ENCODE measurements around the gene ARMC9. TPM values are rescaled to one million over a fixed set of nuclear protein-coding genes. Genes with fewer than 3 reads are reported as not detected.
A peak's percentile ranks its signal among the peaks of the same experiment; 100 is the strongest.
"Not testable (repeated sequence)": the region's sequence is repeated elsewhere in the genome, so short reads cannot be mapped to it uniquely, and the experiment has no call there.

The ARMC9 gene
- total RNA-seq, 2 donors from 2014 or later = 41.7 to 51.5 TPM

DNA sequence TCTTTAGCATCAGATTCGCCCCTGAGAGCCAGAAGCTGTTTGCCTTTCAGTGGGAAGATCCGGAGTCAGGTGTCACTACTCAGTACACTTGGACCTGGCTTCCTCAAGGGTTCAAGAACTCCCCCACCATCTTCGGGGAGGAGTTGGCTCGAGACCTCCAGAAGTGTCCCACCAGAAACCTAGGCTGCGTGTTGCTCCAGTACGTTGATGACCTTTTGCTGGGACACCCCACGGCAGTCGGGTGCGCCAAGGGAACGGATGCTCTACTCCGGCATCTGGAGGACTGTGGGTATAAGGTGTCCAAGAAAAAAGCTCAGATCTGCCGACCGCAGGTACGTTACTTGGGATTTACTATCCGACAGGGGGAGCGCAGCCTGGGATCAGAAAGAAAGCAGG, 205.8 kb downstream of the ARMC9 start:
- not testable (repeated sequence) for H3K9ac ChIP-seq (ENCODE audit: extremely low read depth, low read length, poor library complexity, severe bottlenecking); H3K27me3 Mint-ChIP-seq (ENCODE audit: insufficient read depth); H3K4me1 ChIP-seq (ENCODE audit: control insufficient read depth, insufficient read depth, low read length); H3K9me3 Mint-ChIP-seq; H3K27ac Mint-ChIP-seq; H3K27me3 ChIP-seq (ENCODE audit: control insufficient read depth, insufficient read depth, low read length, poor library complexity, severe bottlenecking); H3K4me3 ChIP-seq (ENCODE audit: low read length); H3K9me3 ChIP-seq (ENCODE audit: control insufficient read depth, low read length); DNase-seq; H3K36me3 Mint-ChIP-seq (ENCODE audit: low read depth); H3K4me3 Mint-ChIP-seq; H3K27ac ChIP-seq (ENCODE audit: low read depth, low read length); H3K36me3 ChIP-seq (ENCODE audit: control insufficient read depth, insufficient read depth, low read length)
- peaks cover 48% of the 10 kb centered on the region for H3K4me1 Mint-ChIP-seq
- peak; percentile 47 for TF ChIP-seq CTCF (conservative IDR thresholded peaks at IDR 0.05)
- 93 to 94% methylated on average over 16 of the region's 16 CpGs for WGBS, 2 experiments (ENCODE audit: insufficient coverage in 1 of 2, insufficient read length in 1 of 2)

DNA sequence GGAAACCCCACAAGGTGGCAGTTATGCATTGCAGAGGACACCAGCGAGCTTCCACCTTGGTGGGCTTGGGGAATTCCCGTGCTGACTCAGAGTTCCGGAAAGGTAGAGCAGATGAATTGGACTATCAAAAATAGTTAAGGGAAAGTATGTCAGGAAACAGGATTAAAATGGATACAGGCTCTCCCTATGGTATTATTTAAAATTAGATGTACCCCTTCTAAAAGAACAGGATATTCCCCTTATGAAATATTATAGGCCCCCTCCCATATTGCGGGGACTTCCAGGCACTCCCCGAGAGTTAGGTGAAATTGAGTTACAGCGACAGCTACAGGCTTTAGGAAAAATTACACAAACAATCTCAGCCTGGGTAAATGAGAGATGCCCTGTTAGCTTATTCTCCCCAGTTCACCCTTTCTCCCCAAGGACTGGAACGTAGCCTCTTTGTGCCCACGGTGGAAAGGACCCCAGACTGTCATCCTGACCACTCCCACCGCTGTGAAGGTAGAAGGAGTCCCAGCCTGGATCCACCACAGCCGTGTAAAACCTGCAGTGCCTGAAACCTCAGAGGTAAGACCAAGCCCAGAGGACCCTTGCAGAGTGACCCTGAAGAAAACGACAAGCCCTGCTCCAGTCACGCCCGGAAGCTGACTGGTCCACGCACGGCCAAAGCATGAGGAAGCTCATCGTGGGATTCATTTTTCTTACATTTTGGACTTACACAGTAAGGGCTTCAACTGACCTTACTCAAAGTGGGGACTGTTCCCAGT, 207.4 kb downstream of the ARMC9 start:
- not testable (repeated sequence) for DNase-seq; H3K4me1 ChIP-seq (ENCODE audit: control insufficient read depth, insufficient read depth, low read length); H3K9ac ChIP-seq (ENCODE audit: extremely low read depth, low read length, poor library complexity, severe bottlenecking); H3K27me3 Mint-ChIP-seq (ENCODE audit: insufficient read depth); H3K36me3 ChIP-seq (ENCODE audit: control insufficient read depth, insufficient read depth, low read length); H3K36me3 Mint-ChIP-seq (ENCODE audit: low read depth); H3K27me3 ChIP-seq (ENCODE audit: control insufficient read depth, insufficient read depth, low read length, poor library complexity, severe bottlenecking); H3K4me3 ChIP-seq (ENCODE audit: low read length); H3K27ac ChIP-seq (ENCODE audit: low read depth, low read length); H3K4me3 Mint-ChIP-seq
- Mint-ChIP-seq H3K27ac (peak overlapping the region; percentile 81), H3K9me3 (peaks cover 23% of the 10 kb centered on the region), H3K4me1 (peaks cover 40% of the 10 kb centered on the region)
- TF ChIP-seq CTCF (conservative IDR thresholded peaks at IDR 0.05) = peak; percentile 78
- peaks cover 12% of the 10 kb centered on the region for H3K9me3 ChIP-seq (ENCODE audit: control insufficient read depth, low read length)
- WGBS, 2 experiments (ENCODE audit: insufficient coverage in 1 of 2, insufficient read length in 1 of 2) = 51 to 77% methylated on average over 9 to 14 of the region's 16 CpGs

DNA sequence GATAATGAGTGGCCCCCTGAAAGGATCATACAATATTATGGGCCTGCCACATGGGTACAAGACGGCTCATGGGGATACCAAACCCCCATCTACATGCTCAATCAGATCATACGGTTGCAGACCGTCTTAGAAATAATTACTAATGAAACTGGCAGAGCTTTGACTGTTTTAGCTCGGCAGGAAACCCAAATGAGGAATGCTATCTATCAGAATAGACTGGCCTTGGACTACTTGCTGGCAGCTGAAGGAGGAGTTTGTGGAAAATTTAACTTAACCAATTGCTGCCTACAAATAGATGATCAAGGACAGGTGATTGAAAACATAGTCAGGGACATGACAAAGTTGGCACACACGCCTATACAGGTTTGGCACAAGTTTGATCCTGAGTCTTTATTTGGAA, 209.3 kb downstream of the ARMC9 start:
- H3K9me3 Mint-ChIP-seq = peaks cover 23% of the 10 kb centered on the region
- not testable (repeated sequence) for H3K4me3 Mint-ChIP-seq; H3K27me3 ChIP-seq (ENCODE audit: control insufficient read depth, insufficient read depth, low read length, poor library complexity, severe bottlenecking); DNase-seq; H3K4me3 ChIP-seq (ENCODE audit: low read length); H3K4me1 ChIP-seq (ENCODE audit: control insufficient read depth, insufficient read depth, low read length); H3K27ac ChIP-seq (ENCODE audit: low read depth, low read length); H3K27me3 Mint-ChIP-seq (ENCODE audit: insufficient read depth); H3K36me3 ChIP-seq (ENCODE audit: control insufficient read depth, insufficient read depth, low read length); H3K9ac ChIP-seq (ENCODE audit: extremely low read depth, low read length, poor library complexity, severe bottlenecking); H3K27ac Mint-ChIP-seq; H3K36me3 Mint-ChIP-seq (ENCODE audit: low read depth)
- WGBS, 2 experiments (ENCODE audit: insufficient coverage in 1 of 2, insufficient read length in 1 of 2) = 90 to 94% methylated on average over 3 to 5 of the region's 5 CpGs
- H3K4me1 Mint-ChIP-seq = peaks cover 38% of the 10 kb centered on the region
- H3K9me3 ChIP-seq (ENCODE audit: control insufficient read depth, low read length) = peaks cover 13% of the 10 kb centered on the region

DNA sequence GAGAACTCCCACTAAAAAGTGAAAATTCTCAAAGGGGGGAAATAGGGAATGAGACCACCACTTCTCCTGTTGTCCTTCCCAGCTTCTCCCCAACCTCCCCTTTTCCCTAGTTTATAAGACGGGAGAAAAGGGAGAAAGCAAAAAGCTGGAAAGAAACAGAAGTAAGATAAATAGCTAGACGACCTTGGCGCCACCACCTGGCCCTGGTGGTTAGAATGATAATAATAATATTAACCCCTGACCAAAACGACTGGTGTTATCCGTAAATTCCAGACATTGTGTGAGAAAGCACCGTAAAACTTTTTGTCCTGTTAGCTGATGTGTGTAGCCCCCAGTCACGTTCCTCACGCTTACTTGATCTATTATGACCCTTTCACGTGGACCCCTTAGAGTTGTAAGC, 209.9 kb downstream of the ARMC9 start:
- peaks cover 34% of the 10 kb centered on the region for H3K4me1 Mint-ChIP-seq

More for the DNA sequence above, 209.9 kb downstream of the ARMC9 start:
- not testable (repeated sequence) for H3K27me3 Mint-ChIP-seq (ENCODE audit: insufficient read depth); H3K27me3 ChIP-seq (ENCODE audit: control insufficient read depth, insufficient read depth, low read length, poor library complexity, severe bottlenecking); H3K4me1 ChIP-seq (ENCODE audit: control insufficient read depth, insufficient read depth, low read length); H3K36me3 Mint-ChIP-seq (ENCODE audit: low read depth); H3K4me3 Mint-ChIP-seq; H3K27ac ChIP-seq (ENCODE audit: low read depth, low read length); H3K36me3 ChIP-seq (ENCODE audit: control insufficient read depth, insufficient read depth, low read length); H3K27ac Mint-ChIP-seq; H3K9ac ChIP-seq (ENCODE audit: extremely low read depth, low read length, poor library complexity, severe bottlenecking); DNase-seq; H3K4me3 ChIP-seq (ENCODE audit: low read length)
- peaks cover 23% of the 10 kb centered on the region for H3K9me3 Mint-ChIP-seq
- 84 to 90% methylated on average over 8 of the region's 9 CpGs for WGBS, 2 experiments (ENCODE audit: insufficient coverage in 1 of 2, insufficient read length in 1 of 2)
- H3K9me3 ChIP-seq (ENCODE audit: control insufficient read depth, low read length) = peaks cover 13% of the 10 kb centered on the region
